Measurements from ENCODE around the gene VPREB1. TPM values are rescaled to one million over a fixed set of nuclear protein-coding genes. Genes with fewer than 3 reads are reported as not detected.
"Not testable (repeated sequence)": the region's sequence is repeated elsewhere in the genome, so short reads cannot be mapped to it uniquely, and the experiment has no call there.

The VPREB1 gene
- total RNA-seq, 2 experiments from 2014 or later = 1.7 to 3.6 TPM

DNA sequence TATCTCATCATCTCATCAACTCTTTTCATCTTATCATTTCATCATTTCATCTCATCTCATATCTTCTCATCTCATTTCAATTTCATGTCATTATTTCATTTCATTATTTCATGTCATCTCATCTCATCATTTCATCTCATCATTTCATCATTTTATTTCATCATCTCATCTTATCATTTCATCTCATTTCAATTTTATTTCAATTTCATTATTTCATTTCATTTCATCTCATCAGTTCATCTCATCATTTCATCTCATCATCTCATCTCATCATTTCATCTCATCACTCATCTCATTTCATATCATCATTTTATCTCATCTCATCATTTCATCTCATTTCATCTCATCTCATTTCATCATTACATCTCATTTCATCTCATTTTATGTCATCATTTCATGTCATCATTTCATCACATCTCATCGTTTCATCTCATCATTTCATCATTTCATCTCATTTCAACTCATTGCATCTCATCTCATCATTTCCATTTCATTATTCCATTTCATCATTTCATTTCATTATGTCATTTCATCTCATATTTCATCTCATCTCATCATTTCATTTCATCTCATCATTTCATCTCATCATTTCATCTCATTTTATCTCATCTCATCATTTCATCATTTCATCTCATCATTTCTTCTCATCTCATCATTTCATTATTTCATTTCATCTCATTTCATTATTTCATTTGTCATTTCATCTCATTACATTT is 42.0 kb downstream of the VPREB1 start:
- POLR2A ChIA-PET; H3K79me2 ChIP-seq (ENCODE audit: insufficient read depth, low read depth, low read length); H3K9me3 ChIP-seq (ENCODE audit: low read length); CTCF ChIA-PET (ENCODE audit: unreplicated experiment); H3K9me2 ChIP-seq (ENCODE audit: insufficient read depth, low read length); intact Hi-C loops (cut with micrococcal nuclease; ENCODE audit: unreplicated experiment); BruUV-seq (replicated peaks); H3K4me3 ChIP-seq (ENCODE audit: low read depth, low read length, poor library complexity, severe bottlenecking); H3K4me1 ChIP-seq (ENCODE audit: insufficient read depth, low read length, poor library complexity, severe bottlenecking); H4K20me1 ChIP-seq (ENCODE audit: insufficient read depth, low read length); H2AFZ ChIP-seq (ENCODE audit: low read length); H3K36me3 ChIP-seq (ENCODE audit: insufficient read depth, low read length); H3K27ac ChIP-seq (ENCODE audit: low read depth, low read length, poor library complexity, severe bottlenecking); H3K4me2 ChIP-seq (ENCODE audit: low read length); DNase-seq (ENCODE audit: low spot score): not testable (repeated sequence)

DNA sequence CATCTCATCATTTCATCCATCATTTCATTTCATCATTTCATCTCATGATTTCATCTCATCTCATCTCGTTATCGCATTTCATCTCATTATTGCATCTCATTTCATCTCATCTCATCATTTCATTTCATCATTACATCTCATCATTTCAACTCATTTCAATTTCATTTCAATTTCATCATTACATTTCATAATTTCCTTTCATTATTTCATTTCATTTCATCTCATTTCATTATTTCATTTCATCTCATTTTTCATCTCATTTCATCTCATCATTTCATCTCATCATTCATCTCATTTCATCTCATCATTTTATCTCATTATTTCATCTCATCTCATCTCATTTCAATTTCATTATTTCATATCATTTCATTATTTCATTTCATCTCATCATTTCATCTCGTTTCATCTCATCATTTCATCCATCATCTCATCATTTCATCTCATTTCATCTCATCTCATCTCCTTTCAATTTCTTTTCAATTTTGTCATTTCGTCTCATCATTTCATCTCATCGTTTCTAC is 42.6 kb downstream of the VPREB1 start:
- H3K9me2 ChIP-seq (ENCODE audit: insufficient read depth, low read length); H3K4me3 ChIP-seq (ENCODE audit: low read depth, low read length, poor library complexity, severe bottlenecking); intact Hi-C loops (cut with micrococcal nuclease; ENCODE audit: unreplicated experiment); CTCF ChIA-PET (ENCODE audit: unreplicated experiment); H3K4me1 ChIP-seq (ENCODE audit: insufficient read depth, low read length, poor library complexity, severe bottlenecking); POLR2A ChIA-PET; H3K36me3 ChIP-seq (ENCODE audit: insufficient read depth, low read length); H2AFZ ChIP-seq (ENCODE audit: low read length); H3K9me3 ChIP-seq (ENCODE audit: low read length); H3K27ac ChIP-seq (ENCODE audit: low read depth, low read length, poor library complexity, severe bottlenecking); H3K4me2 ChIP-seq (ENCODE audit: low read length); H4K20me1 ChIP-seq (ENCODE audit: insufficient read depth, low read length); H3K79me2 ChIP-seq (ENCODE audit: insufficient read depth, low read depth, low read length); DNase-seq (ENCODE audit: low spot score): not testable (repeated sequence)
- TSS peak; percentile 10 for BruUV-seq (replicated peaks)

DNA sequence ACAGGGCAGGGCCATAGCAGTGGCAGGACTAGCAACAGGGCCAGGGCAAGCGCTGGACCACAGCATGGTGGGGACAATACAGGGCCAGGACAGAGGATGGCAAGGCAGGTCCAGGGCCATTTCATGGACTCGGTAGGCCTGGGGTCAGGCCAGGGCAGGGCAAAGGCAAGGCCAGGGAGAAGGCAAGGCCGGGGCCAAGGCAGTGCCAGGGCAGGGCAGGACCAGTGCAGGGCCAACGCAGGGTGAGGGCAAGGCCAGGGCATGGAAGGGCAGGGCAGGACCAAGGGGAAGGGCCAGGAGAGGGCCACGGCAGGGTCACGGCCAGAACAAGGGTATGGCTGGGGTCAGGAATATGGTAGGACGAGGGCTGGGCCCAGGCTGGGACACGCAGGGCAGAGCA is 45.1 kb downstream of the VPREB1 start:
- H3K9me2 ChIP-seq (ENCODE audit: insufficient read depth, low read length); H3K4me2 ChIP-seq (ENCODE audit: low read length); H3K79me2 ChIP-seq (ENCODE audit: insufficient read depth, low read depth, low read length); H3K9me3 ChIP-seq (ENCODE audit: low read length); H3K4me1 ChIP-seq (ENCODE audit: insufficient read depth, low read length, poor library complexity, severe bottlenecking); H3K27ac ChIP-seq (ENCODE audit: low read depth, low read length, poor library complexity, severe bottlenecking); H2AFZ ChIP-seq (ENCODE audit: low read length); H3K36me3 ChIP-seq (ENCODE audit: insufficient read depth, low read length); POLR2A ChIA-PET; intact Hi-C loops (cut with micrococcal nuclease; ENCODE audit: unreplicated experiment); H4K20me1 ChIP-seq (ENCODE audit: insufficient read depth, low read length); DNase-seq (ENCODE audit: low spot score); CTCF ChIA-PET (ENCODE audit: unreplicated experiment); H3K4me3 ChIP-seq (ENCODE audit: low read depth, low read length, poor library complexity, severe bottlenecking); BruUV-seq (replicated peaks): not testable (repeated sequence)

DNA sequence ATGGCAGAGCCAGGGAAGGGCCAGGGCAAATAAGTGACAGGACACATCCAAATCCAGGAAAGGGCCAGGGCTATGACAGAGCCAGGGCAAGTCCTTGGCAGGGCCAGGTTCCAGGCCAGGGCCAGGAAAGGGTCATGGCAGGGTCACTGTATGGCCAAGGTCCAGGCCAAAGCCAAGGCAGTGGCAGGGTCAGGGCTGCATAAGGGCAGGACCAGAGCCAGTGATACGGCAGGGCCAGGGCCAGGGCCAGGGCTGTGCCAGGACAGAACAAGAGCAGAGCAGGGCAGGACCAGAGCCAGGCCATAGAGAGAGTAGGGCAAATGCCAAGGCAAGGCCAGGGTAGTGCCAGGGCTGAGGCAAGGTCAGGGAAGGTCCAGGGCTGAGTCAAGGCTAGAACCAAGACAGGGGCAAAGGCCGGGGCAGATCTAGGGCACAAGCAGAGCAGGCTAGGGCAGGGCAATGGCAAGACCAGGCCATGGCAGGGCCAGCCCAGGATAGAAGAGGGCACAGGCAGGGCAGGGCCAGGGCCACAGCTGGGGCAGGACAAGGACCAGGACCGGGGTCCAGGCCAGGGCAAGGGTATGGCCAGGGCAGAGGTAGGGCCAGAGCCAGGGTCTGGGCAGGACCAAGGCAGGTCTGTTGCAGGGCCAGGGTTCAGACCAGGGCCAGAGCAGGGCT is 46.7 kb downstream of the VPREB1 start:
- H3K79me2 ChIP-seq (ENCODE audit: insufficient read depth, low read depth, low read length); H3K4me1 ChIP-seq (ENCODE audit: insufficient read depth, low read length, poor library complexity, severe bottlenecking); DNase-seq (ENCODE audit: low spot score); H3K27ac ChIP-seq (ENCODE audit: low read depth, low read length, poor library complexity, severe bottlenecking); H3K4me3 ChIP-seq (ENCODE audit: low read depth, low read length, poor library complexity, severe bottlenecking); CTCF ChIA-PET (ENCODE audit: unreplicated experiment); POLR2A ChIA-PET; H3K9me2 ChIP-seq (ENCODE audit: insufficient read depth, low read length); intact Hi-C loops (cut with micrococcal nuclease; ENCODE audit: unreplicated experiment); H4K20me1 ChIP-seq (ENCODE audit: insufficient read depth, low read length); H3K4me2 ChIP-seq (ENCODE audit: low read length); BruUV-seq (replicated peaks); H2AFZ ChIP-seq (ENCODE audit: low read length); H3K9me3 ChIP-seq (ENCODE audit: low read length); H3K36me3 ChIP-seq (ENCODE audit: insufficient read depth, low read length): not testable (repeated sequence)

DNA sequence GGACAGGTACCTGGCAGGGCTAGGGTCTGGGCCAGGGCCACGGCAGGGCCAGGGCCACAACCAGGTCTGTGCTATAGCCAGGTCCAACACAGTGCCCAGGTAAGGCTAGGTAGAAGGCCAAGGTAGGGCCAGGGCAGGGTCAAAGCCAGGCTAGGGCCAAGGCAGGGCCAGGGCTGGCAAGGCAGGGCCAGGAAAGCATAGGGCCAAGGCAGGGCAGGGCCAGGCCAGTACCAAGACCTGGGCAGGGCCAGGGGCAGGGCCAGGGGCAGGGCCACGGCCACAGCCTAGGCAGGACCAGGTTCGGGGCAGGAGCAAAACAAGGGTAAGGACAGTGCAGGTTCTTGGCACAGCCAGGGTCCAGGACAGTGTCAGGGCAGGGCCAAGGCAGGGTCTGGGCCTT is 48.1 kb downstream of the VPREB1 start:
- H2AFZ ChIP-seq (ENCODE audit: low read length); H3K4me3 ChIP-seq (ENCODE audit: low read depth, low read length, poor library complexity, severe bottlenecking); H3K27ac ChIP-seq (ENCODE audit: low read depth, low read length, poor library complexity, severe bottlenecking); H3K79me2 ChIP-seq (ENCODE audit: insufficient read depth, low read depth, low read length); H4K20me1 ChIP-seq (ENCODE audit: insufficient read depth, low read length); intact Hi-C loops (cut with micrococcal nuclease; ENCODE audit: unreplicated experiment); POLR2A ChIA-PET; CTCF ChIA-PET (ENCODE audit: unreplicated experiment); H3K4me2 ChIP-seq (ENCODE audit: low read length); H3K4me1 ChIP-seq (ENCODE audit: insufficient read depth, low read length, poor library complexity, severe bottlenecking); H3K9me2 ChIP-seq (ENCODE audit: insufficient read depth, low read length); BruUV-seq (replicated peaks); DNase-seq (ENCODE audit: low spot score); H3K9me3 ChIP-seq (ENCODE audit: low read length); H3K36me3 ChIP-seq (ENCODE audit: insufficient read depth, low read length): not testable (repeated sequence)

DNA sequence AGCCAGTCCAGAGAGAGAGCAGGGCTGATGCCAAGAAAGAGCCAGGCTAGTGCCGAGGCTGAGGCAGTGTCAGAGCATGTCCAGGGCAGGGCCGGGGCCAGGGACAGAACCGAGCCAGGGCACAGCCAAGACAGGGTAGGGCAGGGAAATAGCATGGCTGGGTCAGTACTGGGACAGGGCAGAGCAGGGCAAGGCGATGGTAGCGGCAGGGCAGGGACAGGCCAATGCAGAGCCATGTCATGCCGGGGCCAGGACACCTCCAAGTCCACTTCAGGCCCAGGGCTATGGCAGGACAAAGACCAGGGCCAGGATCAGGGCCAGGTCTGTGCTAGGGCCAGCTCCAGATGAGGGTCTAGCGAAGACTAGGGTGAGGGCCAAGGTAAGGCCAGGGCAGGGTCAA is 48.9 kb downstream of the VPREB1 start:
- H3K9me3 ChIP-seq (ENCODE audit: low read length); DNase-seq (ENCODE audit: low spot score); H3K9me2 ChIP-seq (ENCODE audit: insufficient read depth, low read length); POLR2A ChIA-PET; H3K4me1 ChIP-seq (ENCODE audit: insufficient read depth, low read length, poor library complexity, severe bottlenecking); CTCF ChIA-PET (ENCODE audit: unreplicated experiment); intact Hi-C loops (cut with micrococcal nuclease; ENCODE audit: unreplicated experiment); H3K27ac ChIP-seq (ENCODE audit: low read depth, low read length, poor library complexity, severe bottlenecking); H3K4me2 ChIP-seq (ENCODE audit: low read length); H3K4me3 ChIP-seq (ENCODE audit: low read depth, low read length, poor library complexity, severe bottlenecking); BruUV-seq (replicated peaks); H2AFZ ChIP-seq (ENCODE audit: low read length); H4K20me1 ChIP-seq (ENCODE audit: insufficient read depth, low read length); H3K36me3 ChIP-seq (ENCODE audit: insufficient read depth, low read length): not testable (repeated sequence)
- H3K79me2 ChIP-seq (ENCODE audit: insufficient read depth, low read depth, low read length) = peaks cover 11% of the 10 kb centered on the region; the same call in 1 of the 2 replicates

Data from OCI-LY7 (cell line).